Skin of body (tissue), 2 donors: ENCODE data around the gene PPP1R12A. TPM values are rescaled to one million over a fixed set of nuclear protein-coding genes. Genes with fewer than 3 reads are reported as not detected.
"Not testable (repeated sequence)": the region's sequence is repeated elsewhere in the genome, so short reads cannot be mapped to it uniquely, and the experiment has no call there.

Experiments used
- DNase-seq: peaks from one replicate; lab custom pipeline; 2025; lab: John Stamatoyannopoulos, UW
- total RNA-seq: library from RNA; depleted of rRNA; stranded (reverse); fragments of >200 nt; gene quantifications from one replicate; pipeline ENCODE4 v1.2.3, GENCODE V29; 2014

The PPP1R12A gene
- 169 TPM for total RNA-seq

GRCh38 chr12:79935021-79935623 lies at the start of gene PPP1R12A:
PPP1R12A (minus strand) TSS chr12:79935097; CDS start chr12:79934931, 166 bp downstream.
- DNase-seq, result peak; percentile 97

GRCh38 chr12:79983986-79984620 lies 49.2 kb upstream of the PPP1R12A start:
- peak; percentile 8 for DNase-seq

GRCh38 chr12:79983492-79983891 lies 48.6 kb upstream of the PPP1R12A start:
- no peak for DNase-seq

GRCh38 chr12:79982086-79983062 lies 47.5 kb upstream of the PPP1R12A start:
- DNase-seq, result no peak

- no peak for DNase-seq
These were observed 43.8 kb upstream of the PPP1R12A start for GRCh38 chr12:79978692-79979091.

- DNase-seq, result not testable (repeated sequence)
These were observed 43.1 kb upstream of the PPP1R12A start for GRCh38 chr12:79977856-79978460.

- no peak for DNase-seq
These were observed 40.2 kb upstream of the PPP1R12A start for GRCh38 chr12:79975143-79975542.

- DNase-seq, result no peak
These were observed 38.9 kb upstream of the PPP1R12A start for GRCh38 chr12:79973801-79974200.

GRCh38 chr12:79964100-79964627 lies 29.3 kb upstream of the PPP1R12A start:
- DNase-seq, result no peak

GRCh38 chr12:79961411-79961810 lies 26.5 kb upstream of the PPP1R12A start:
- DNase-seq, result no peak

GRCh38 chr12:79959484-79959883 lies 24.6 kb upstream of the PPP1R12A start:
- DNase-seq, result no peak

GRCh38 chr12:79956896-79957295 lies 22.0 kb upstream of the PPP1R12A start:
- no peak for DNase-seq

- no peak for DNase-seq
These were observed 20.7 kb upstream of the PPP1R12A start for GRCh38 chr12:79955561-79955960.

GRCh38 chr12:79954037-79954610 lies 19.2 kb upstream of the PPP1R12A start:
- DNase-seq, result no peak

- DNase-seq, result no peak
These were observed 14.2 kb upstream of the PPP1R12A start for GRCh38 chr12:79949098-79949497.

GRCh38 chr12:79945433-79945832 lies 10.5 kb upstream of the PPP1R12A start:
- DNase-seq, result no peak

GRCh38 chr12:79944565-79944964 lies 9.7 kb upstream of the PPP1R12A start:
- DNase-seq, result no peak

- DNase-seq, result not testable (repeated sequence)
These were observed 7.9 kb upstream of the PPP1R12A start for GRCh38 chr12:79942846-79943245.

- no peak for DNase-seq
These were observed 4.9 kb upstream of the PPP1R12A start for GRCh38 chr12:79939728-79940310.

- DNase-seq, result no peak
These were observed 3.9 kb upstream of the PPP1R12A start for GRCh38 chr12:79938843-79939242.

GRCh38 chr12:79936670-79937069 lies 1.8 kb upstream of the PPP1R12A start:
- no peak for DNase-seq
